Measurements from ENCODE around the gene PLA2G7. TPM values are rescaled to one million over a fixed set of nuclear protein-coding genes. Genes with fewer than 3 reads are reported as not detected.
A peak's percentile ranks its signal among the peaks of the same experiment; 100 is the strongest.

Gene PLA2G7
- polyA plus RNA-seq, 1 donor from 2014 or later, result not detected

DNA sequence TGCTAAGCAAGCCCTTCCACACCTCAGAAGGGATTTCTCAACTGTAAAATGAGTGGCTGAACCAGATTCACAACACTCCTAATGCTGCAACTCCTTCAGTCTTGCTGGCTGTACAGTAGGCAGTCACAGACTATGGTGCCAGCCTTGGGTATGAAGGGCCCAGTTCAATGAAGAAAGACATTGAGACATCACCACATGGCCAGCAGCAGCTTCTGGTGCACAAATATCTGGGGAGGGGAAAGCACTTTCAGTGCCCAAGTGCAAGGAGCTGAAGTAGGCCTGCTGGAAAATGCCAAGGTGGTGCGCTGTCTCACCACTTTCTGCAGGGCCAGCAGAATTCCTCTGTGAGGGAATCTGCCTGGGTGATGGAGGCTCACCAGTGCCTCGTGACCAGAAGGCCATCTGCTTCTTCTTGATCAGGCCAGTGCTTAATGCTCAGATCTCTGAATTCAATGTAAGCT lies 1.8 kb downstream of the PLA2G7 start:
- H3K9me3 Mint-ChIP-seq, result no peaks in the 10 kb centered on the region
- peaks cover 33% of the 10 kb centered on the region for H3K27me3 Mint-ChIP-seq
- no peak overlapping the region for H3K27ac Mint-ChIP-seq
- H3K4me3 Mint-ChIP-seq, result no peak overlapping the region
- H3K36me3 Mint-ChIP-seq, result peaks cover 1% of the 10 kb centered on the region
- peaks cover 0 to 3% (median 3%) of the 10 kb centered on the region in 3 donors for H3K4me1 Mint-ChIP-seq

DNA sequence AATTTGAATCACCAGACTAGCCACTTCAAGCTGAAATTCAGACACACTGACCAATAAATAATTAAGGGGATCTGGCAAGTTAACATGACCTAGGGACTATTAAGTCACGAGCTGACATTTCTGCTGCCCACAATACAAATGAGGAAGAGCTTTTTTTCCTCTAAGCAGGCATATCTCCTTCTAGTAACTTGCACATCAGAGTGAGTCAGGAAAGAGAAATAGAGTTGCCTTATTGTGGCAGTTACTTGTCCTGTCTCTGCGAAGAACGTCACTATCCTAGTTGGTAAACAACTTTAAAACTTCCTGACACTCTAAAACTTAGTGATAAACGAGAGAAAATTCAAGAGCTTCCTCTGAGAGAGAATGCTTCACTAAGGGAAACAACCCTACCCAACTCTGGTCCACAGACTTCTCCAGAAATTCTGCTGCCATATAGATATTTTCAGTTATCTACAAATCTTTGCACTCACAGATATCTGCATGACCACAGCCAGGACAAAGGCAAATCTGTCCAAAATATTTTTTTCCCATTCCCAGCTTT lies 4.2 kb downstream of the PLA2G7 start:
- Mint-ChIP-seq H3K36me3 (peaks cover 1% of the 10 kb centered on the region), H3K9me3 (no peaks in the 10 kb centered on the region), H3K4me3 (no peak overlapping the region), H3K4me1 (peaks cover 0 to 3% (median 2%) of the 10 kb centered on the region in 3 donors), H3K27ac (no peak overlapping the region), H3K27me3 (peaks cover 35% of the 10 kb centered on the region)

DNA sequence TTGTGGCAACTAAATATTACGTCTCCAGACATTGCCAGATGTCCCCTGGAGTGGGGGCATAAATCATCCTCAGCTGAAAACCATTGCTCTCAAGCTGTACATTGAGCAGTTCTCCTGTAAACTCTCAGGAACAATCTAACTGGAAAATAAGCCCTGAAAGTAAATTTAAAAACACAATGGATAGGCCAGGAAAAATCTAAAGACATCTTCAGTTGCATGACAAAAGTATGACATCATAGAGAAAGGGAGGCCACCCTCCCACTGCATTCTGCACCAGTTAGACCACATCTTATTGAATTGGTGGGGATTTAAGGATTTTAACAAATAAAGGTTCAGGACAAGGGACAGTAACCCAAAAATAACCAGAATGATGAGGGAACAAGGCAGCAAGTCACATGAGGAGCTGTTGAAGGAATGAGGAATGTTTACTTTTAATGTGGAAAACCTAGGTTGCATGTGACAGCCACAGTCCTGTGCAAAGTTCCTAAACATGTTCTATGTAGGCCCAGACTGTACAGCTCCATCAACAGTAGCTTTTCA lies 5.3 kb downstream of the PLA2G7 start:
- Mint-ChIP-seq H3K4me3 (no peak overlapping the region), H3K9me3 (no peaks in the 10 kb centered on the region), H3K27ac (no peak overlapping the region), H3K27me3 (peaks cover 31% of the 10 kb centered on the region), H3K4me1 (peaks cover 0 to 3% (median 2%) of the 10 kb centered on the region in 3 donors), H3K36me3 (no peaks in the 10 kb centered on the region)

DNA sequence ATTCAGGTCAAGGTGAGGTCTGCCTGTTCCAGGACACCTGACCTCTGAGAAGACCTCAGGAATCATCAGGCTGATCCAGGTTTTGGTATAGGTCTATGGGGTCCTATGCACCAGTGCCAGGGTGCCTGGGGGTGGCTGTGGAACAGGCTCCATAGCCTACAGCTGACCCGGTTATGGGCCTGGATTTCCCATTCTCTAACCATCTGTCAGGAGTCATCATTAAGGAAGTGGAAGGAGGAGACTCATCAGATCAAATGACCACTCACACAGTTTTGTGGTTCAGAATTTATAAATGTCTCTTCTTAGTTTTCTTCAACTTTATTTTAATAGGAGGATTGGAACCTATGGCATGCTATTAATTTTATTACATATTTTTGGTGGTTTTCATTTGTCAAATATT lies 14.8 kb downstream of the PLA2G7 start:
- no peak overlapping the region for H3K27ac Mint-ChIP-seq
- peaks cover 1% of the 10 kb centered on the region for H3K36me3 Mint-ChIP-seq
- H3K27me3 Mint-ChIP-seq, result peaks cover 18% of the 10 kb centered on the region
- H3K4me3 Mint-ChIP-seq, result no peak overlapping the region
- peaks cover 0 to 4% (median 0%) of the 10 kb centered on the region in 3 donors for H3K4me1 Mint-ChIP-seq
- no peaks in the 10 kb centered on the region for H3K9me3 Mint-ChIP-seq

DNA sequence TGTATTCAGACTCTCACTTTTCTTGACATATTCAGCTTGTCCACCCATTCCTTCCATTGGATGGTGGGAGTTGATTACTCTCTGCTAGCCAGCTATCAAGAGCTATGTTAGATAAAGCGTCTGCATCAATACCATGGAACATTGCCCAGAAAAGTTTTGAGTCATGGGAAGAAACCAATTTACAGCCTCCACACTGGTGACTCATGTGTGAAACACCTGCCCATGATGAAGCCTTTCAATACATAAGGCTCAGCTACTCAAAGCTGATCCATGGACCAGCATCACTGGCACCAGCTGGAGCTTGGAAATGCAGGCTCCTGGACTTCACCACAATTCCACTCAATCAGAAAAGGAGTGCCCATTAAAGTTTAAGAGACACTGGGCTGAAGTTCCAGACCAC lies 16.1 kb downstream of the PLA2G7 start:
- Mint-ChIP-seq H3K27me3 (peaks cover 11% of the 10 kb centered on the region), H3K4me1 (peaks cover 0 to 4% (median 0%) of the 10 kb centered on the region in 3 donors)

DNA sequence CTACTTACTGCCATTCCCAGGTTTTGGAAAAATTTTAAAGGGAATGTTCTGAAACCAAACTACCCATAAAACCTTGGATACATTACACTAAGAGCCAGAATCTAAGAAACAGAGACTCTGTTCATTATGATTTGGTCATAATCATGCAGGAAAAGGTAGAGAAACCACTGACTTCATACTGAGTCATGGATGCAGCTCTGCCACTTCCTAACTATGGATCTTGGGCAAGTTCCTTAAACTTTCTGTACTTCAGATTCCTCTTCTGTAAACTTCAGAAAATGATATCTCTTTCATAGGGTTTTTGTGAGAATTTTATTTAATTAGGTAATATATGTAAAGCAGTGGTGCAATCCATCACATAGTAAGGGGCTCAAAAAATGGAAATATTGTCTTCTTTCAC lies 20.0 kb downstream of the PLA2G7 start:
- Mint-ChIP-seq H3K27ac (no peak overlapping the region), H3K27me3 (peaks cover 1% of the 10 kb centered on the region), H3K9me3 (no peaks in the 10 kb centered on the region), H3K36me3 (peaks cover 1% of the 10 kb centered on the region), H3K4me3 (no peak overlapping the region), H3K4me1 (peaks cover 0 to 4% (median 0%) of the 10 kb centered on the region in 3 donors)

More for the DNA sequence above, 16.1 kb downstream of the PLA2G7 start:
- Mint-ChIP-seq H3K9me3 (no peaks in the 10 kb centered on the region), H3K4me3 (no peak overlapping the region), H3K36me3 (peaks cover 1% of the 10 kb centered on the region), H3K27ac (no peak overlapping the region)

DNA sequence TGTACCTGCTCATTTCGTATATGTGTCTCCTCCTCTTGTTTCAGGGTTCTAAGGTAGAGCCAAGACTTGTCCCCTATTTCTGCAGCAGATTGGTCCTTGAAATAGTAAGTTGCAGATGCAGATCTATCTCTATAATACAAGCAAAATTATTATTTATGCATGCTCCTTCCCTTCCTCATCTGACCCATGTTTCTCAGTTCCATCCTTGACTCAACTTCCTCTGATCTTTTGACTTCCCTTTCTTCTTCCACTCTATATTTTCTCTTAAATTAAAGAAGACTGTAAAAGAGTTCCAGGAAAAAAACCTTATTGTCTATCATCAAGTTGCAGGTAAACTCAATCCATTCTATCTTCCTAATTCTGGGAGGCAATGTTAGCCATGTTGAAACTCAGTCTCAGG lies 23.7 kb downstream of the PLA2G7 start:
- H3K27me3 Mint-ChIP-seq, result peaks cover 6% of the 10 kb centered on the region
- no peaks in the 10 kb centered on the region for H3K4me1 Mint-ChIP-seq
- H3K36me3 Mint-ChIP-seq, result no peaks in the 10 kb centered on the region
- H3K9me3 Mint-ChIP-seq, result peaks cover 0 to 1% (median 0%) of the 10 kb centered on the region in 3 donors
- no peak overlapping the region for H3K4me3 Mint-ChIP-seq
- no peak overlapping the region for H3K27ac Mint-ChIP-seq

DNA sequence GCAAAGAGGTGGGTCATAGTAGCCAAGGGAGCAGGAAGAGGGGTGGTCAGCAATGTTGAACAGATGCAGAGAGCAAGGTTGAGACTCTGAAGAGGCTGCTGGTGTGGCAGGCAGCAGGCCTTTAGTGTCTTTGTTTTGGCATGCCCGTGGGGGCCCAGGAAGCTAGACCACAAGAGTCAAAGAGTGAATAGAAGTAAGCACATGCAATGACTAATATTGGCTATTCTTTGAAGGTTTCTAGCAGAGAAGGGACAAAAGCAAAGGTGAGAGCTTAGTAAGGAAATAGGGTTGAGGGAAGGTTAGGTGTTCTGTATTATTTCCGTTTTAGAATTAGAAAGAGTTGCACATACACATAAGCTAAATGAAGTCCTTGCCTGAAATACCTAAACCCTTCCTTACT lies 28.7 kb downstream of the PLA2G7 start:
- Mint-ChIP-seq H3K27me3 (peaks cover 9% of the 10 kb centered on the region), H3K36me3 (no peaks in the 10 kb centered on the region), H3K4me3 (no peak overlapping the region), H3K4me1 (no peaks in the 10 kb centered on the region), H3K27ac (no peak overlapping the region), H3K9me3 (peaks cover 0 to 1% (median 0%) of the 10 kb centered on the region in 3 donors)

DNA sequence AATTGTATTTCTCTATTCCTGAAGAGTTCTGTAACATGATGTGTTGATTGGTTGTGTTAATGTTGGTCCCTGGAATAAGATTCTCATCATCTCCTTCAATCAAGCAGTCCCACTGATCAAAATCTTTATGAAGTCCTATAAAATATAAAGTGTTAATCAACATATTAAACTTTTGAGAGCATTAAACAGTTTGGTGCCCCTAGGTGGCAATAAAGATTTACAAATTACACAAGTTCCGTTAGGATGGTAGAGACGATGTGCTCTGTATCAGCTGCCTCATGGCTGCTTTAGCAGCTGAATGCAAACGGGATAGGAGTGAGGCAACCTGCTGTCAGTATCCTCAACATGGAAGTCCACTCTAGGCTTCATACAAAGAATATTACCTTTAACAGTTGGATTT lies 30.6 kb downstream of the PLA2G7 start:
- H3K4me3 Mint-ChIP-seq, result no peak overlapping the region
- peaks cover 9% of the 10 kb centered on the region for H3K27me3 Mint-ChIP-seq
- H3K36me3 Mint-ChIP-seq, result no peaks in the 10 kb centered on the region
- H3K9me3 Mint-ChIP-seq, result peaks cover 0 to 1% (median 0%) of the 10 kb centered on the region in 3 donors
- no peak overlapping the region for H3K27ac Mint-ChIP-seq
- H3K4me1 Mint-ChIP-seq, result no peaks in the 10 kb centered on the region

DNA sequence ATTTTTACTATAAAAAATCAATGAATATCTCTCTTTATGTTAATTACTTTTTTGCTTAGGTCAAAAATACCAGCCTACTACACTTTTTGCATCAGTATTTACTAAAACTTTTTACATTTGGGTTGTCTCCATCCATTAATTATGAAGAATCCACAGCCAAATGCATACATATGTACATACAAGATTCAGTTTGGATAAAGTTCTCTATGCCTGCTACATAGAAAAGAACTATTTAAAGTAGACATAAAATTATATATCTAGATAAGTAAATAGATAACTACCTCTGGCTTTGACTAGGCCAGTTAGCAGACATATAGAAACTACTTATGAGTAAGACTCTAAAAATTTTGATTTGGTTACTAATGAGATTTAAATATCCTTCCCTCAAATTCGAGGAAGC lies 35.2 kb downstream of the PLA2G7 start:
- no peak overlapping the region for H3K4me3 Mint-ChIP-seq
- peaks cover 0 to 1% (median 0%) of the 10 kb centered on the region in 3 donors for H3K4me1 Mint-ChIP-seq
- H3K27me3 Mint-ChIP-seq, result peaks cover 5% of the 10 kb centered on the region
- H3K27ac Mint-ChIP-seq, result no peak overlapping the region
- no peaks in the 10 kb centered on the region for H3K9me3 Mint-ChIP-seq
- H3K36me3 Mint-ChIP-seq, result no peaks in the 10 kb centered on the region

DNA sequence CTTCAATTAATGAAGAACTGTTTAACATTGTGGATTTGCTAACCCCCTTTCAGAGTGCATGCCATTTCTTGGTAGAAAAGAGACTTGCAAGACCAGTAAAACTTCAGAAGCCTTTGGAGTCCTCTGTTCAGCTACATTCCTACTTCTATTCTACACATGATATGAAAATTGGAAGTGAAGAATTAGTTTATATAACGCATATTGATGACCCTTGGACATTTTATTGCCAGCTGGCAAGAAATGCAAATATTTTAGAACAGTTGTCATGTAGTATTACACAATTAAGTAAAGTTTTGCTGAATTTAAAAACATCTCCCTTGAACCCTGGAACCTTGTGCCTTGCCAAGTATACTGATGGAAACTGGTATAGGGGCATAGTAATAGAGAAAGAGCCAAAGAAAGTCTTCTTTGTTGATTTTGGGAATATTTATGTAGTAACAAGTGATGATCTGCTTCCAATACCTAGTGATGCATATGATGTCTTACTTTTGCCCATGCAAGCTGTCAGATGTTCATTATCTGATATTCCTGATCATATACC lies 44.2 kb downstream of the PLA2G7 start:
- Mint-ChIP-seq H3K9me3 (peaks cover 0 to 2% (median 0%) of the 10 kb centered on the region in 3 donors), H3K27me3 (no peaks in the 10 kb centered on the region), H3K36me3 (no peaks in the 10 kb centered on the region), H3K4me1 (no peaks in the 10 kb centered on the region), H3K4me3 (no peak overlapping the region), H3K27ac (no peak overlapping the region)

DNA sequence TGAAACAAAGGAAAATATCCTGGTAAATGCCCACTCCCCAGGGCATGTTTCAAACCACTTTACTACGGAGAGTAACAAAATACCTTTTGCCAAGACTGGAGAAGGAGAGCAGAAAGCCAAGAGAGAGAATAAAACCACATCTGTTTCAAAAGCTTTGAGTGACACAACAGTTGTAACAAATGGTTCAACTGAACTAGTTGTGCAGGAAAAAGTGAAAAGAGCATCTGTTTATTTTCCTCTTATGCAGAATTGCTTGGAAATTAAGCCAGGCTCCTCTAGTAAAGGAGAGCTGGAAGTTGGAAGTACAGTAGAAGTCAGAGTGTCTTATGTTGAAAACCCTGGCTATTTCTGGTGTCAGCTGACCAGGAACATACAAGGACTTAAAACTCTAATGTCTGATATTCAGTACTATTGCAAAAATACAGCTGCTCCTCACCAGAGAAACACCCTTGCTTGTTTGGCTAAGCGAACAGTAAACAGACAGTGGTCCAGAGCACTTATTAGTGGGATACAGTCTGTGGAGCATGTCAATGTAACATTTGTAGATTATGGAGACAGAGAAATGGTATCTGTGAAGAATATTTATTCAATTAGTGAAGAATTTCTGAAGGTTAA lies 44.9 kb downstream of the PLA2G7 start:
- Mint-ChIP-seq H3K4me3 (peak overlapping the region in 1 of 4 donors; percentile 29), H3K36me3 (no peaks in the 10 kb centered on the region), H3K4me1 (no peaks in the 10 kb centered on the region), H3K27me3 (no peaks in the 10 kb centered on the region), H3K9me3 (peaks cover 0 to 2% (median 0%) of the 10 kb centered on the region in 3 donors), H3K27ac (no peak overlapping the region)

DNA sequence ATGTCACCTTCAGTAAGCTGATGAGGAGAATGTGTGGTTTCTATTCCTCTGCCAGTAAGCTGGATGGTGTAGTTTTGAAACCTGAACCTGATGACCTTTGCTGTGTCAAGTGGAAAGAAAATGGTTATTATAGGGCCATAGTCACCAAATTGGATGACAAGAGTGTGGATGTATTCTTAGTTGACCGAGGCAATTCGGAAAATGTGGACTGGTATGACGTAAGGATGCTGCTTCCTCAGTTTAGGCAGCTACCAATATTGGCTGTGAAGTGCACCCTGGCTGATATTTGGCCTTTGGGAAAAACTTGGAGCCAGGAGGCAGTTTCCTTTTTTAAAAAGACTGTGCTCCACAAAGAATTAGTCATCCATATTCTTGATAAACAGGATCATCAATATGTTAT lies 45.5 kb downstream of the PLA2G7 start:
- Mint-ChIP-seq H3K4me1 (no peaks in the 10 kb centered on the region), H3K27me3 (no peaks in the 10 kb centered on the region), H3K27ac (no peak overlapping the region), H3K9me3 (peaks cover 0 to 2% (median 0%) of the 10 kb centered on the region in 3 donors), H3K36me3 (no peaks in the 10 kb centered on the region), H3K4me3 (peak overlapping the region in 1 of 4 donors; percentile 29)

DNA sequence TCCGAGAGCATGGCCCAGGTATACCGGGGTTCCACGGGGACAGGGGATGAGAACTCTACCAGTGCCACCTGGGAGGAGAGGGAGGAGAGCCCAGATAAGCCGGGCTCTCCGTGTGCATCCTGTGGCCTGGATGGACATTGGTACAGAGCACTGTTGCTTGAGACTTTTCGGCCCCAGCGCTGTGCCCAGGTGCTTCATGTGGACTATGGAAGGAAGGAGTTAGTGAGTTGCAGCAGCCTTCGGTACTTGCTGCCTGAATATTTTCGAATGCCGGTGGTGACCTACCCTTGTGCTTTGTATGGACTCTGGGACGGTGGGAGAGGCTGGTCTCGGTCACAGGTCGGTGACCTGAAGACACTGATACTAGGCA lies 46.2 kb downstream of the PLA2G7 start:
- Mint-ChIP-seq H3K9me3 (peaks cover 0 to 2% (median 0%) of the 10 kb centered on the region in 3 donors), H3K4me3 (no peak overlapping the region), H3K27me3 (no peaks in the 10 kb centered on the region), H3K4me1 (no peaks in the 10 kb centered on the region), H3K36me3 (no peaks in the 10 kb centered on the region), H3K27ac (no peak overlapping the region)

DNA sequence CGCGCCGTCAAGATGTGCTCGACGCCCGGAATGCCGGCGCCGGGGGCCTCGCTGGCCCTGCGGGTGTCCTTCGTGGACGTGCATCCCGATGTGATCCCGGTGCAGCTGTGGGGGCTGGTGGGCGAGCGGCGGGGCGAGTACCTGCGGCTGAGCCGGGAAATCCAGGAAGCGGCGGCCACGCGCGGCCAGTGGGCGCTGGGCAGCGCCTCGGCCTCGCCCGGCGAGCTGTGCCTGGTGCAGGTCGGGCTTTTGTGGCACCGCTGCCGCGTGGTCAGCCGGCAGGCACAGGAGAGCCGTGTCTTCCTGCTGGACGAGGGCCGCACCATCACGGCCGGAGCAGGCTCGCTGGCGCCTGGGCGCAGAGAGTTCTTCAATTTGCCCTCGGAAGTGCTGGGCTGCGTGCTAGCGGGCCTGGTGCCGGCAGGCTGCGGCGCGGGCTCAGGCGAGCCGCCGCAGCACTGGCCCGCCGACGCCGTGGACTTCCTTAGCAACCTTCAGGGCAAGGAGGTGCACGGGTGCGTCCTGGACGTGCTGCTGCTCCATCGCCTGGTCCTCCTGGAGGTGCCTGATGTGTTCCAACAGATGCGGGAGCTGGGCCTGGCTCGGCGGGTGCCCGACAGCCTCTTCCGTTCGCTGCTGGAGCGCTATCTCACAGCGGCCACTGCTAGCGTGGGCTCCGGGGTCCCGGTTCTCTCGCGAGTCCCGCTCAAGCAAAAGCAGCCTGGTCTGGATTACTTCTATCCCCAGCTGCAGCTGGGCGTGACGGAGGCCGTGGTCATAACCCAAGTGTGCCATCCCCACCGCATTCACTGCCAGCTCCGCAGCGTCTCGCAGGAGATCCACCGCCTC lies 46.8 kb downstream of the PLA2G7 start:
- no peaks in the 10 kb centered on the region for H3K4me1 Mint-ChIP-seq
- no peaks in the 10 kb centered on the region for H3K36me3 Mint-ChIP-seq
- no peak overlapping the region for H3K4me3 Mint-ChIP-seq
- H3K9me3 Mint-ChIP-seq, result peaks cover 0 to 2% (median 0%) of the 10 kb centered on the region in 3 donors
- no peaks in the 10 kb centered on the region for H3K27me3 Mint-ChIP-seq
- no peak overlapping the region for H3K27ac Mint-ChIP-seq

Data from IgD-negative memory B cell (primary cell).